Stimulated activated CD4-positive, alpha-beta T cell treated with anti-CD3 and anti-CD28 coated beads, TNF-alpha, amount 100 ng/mL, for 48 hours (primary cell): ENCODE results near the gene KHK.
A peak's percentile ranks its signal among the peaks of the same experiment; 100 is the strongest.
"Not testable (repeated sequence)": the region's sequence is repeated elsewhere in the genome, so short reads cannot be mapped to it uniquely, and the experiment has no call there.

ENCODE experiments used
- DNase-seq, 3 donors: peaks; one replicate each; pipeline ENCODE4 v3.0.0-alpha.2; 2020; ENCODE audit warnings: low read depth in 3 of 3

The KHK gene

DNA sequence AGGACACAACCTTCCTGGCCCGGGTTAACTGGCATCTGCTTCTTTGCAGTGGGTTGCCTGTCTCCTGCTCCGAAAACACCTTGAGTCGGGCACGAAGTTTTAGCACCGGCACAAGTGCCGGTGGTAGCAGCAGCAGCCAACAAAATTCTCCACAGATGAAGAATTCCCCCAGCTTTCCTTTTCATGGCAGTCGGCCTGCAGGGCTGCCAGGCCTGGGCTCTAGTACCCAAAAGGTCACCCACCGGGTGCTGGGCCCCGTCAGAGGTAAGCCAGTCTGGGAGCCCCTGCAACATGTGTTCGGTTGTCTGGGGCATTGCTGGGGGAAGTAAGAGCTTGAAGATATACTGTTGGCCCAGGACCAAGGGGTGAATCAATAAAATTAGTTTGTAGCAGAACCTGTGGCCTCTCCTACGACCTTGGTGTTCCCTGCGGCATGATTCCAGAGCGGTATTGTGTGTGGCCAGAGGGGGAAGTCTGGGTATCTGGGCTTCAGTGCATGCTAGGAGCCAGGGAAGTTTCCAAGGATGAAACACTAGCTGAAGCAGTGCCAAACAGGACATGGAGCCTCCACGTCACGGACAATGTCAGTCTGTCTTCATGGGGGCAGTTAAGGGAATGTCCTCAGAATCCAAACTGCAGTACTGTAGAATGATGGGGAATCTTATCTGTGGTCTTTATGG lies 27.3 kb upstream of the KHK start:
- DNase-seq: no peak

- DNase-seq: no peak
Observed at GRCh38 chr2:27060323-27060722, 26.2 kb upstream of the KHK start.

- no peak for DNase-seq
Observed at GRCh38 chr2:27065128-27065527, 21.4 kb upstream of the KHK start.

- no peak for DNase-seq
Observed at GRCh38 chr2:27067385-27067784, 19.2 kb upstream of the KHK start.

DNA sequence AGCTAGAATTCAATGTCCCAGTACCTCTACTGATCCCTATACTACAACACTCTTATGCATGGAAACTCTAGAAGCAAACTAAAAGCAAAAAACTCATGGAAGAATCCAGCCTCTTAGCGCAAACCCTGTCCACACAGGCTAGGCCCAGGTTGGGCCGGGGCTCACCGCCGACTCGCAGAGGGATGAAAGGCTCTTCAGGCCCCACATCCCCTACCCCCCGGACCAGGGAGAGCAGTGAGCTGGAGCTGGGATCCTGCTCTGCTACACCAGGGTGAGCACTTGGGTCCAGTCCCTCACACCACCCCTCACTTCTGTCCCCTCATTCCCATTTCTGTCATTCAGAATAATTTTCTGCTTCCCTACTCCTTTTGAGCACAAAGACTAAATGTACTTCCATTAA lies 17.1 kb upstream of the KHK start:
- no peak for DNase-seq

- no peak for DNase-seq
Observed at GRCh38 chr2:27069961-27070618, 16.5 kb upstream of the KHK start.

DNA sequence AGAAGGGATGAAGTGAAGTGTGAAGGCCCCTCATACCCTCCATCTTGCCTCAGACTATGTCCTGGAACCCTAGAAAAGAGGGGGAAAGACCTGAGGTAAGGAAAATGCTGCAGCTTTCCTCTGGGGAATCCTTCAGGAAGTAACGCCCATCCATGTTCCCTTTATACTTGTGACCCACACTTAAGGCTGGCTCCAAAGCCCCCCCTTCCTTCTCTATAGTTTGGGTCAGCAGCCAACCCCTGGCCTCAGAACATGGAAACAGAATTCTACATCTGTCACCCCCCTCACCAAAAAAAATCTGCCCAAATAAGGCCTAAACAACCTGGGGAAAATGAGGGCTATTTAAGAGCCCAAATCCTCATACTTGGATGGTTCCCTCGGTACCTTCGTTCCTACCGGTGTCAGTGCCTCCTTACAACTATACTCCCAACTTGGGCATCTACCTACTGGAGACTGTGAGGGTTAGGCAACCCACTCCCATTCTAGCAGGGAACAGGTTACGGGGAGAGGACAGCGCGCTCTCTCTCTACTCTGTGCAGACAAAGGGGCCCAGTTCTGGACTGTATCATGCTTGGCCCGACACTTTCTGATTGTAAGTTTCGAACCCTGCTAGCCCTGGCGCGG lies 15.8 kb upstream of the KHK start:
- DNase-seq: no peak

GRCh38 chr2:27071277-27071989 lies 15.1 kb upstream of the KHK start, which contains the start of gene OST4:
Gene OST4, minus strand, starts transcription at chr2:27071654.
- DNase-seq: peak; percentile 76 to 88 (median 83)

DNA sequence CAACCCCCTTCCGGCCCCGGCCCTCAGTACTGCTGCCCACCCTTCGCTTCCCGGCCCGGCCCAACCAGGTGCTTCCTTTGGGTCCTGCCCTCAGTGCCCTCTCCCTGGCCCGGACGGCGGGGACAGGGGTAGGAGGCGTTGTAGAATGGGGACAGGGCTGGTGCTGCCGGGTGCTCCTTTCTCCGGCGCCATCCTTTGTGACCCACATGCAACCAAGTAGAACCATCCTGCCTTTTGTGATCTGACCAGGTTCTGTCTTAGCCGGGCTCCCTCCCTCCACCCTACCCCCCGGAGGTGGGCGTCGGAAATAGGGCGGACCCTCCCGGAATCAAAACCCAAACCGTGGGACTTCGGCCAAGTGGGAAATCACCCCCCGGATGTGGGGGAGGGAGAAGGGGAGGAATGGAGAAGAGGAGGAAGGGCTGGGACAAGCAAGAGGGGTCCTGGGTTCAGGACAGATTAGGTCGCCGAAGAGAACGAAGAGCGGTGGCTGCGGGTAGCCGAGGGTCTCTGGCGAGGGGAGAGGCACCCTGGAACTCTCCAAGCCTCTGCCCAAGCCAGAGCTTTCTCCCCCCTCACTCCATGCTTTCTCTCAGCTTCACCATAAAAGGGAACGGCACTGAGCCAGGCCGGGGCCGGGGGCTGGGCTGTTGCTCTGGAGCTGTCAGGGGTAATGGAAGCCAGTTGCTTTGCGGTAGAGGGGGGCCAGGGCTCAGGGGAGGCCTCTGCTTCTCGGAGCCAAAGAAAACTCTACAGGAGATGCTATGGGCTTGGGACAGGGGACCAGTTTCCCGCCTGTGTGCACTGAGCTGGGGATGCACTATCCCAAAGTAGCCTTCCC lies 14.4 kb upstream of the KHK start:
- DNase-seq: peak in 2 of 3 donors; percentile 21 to 22

DNA sequence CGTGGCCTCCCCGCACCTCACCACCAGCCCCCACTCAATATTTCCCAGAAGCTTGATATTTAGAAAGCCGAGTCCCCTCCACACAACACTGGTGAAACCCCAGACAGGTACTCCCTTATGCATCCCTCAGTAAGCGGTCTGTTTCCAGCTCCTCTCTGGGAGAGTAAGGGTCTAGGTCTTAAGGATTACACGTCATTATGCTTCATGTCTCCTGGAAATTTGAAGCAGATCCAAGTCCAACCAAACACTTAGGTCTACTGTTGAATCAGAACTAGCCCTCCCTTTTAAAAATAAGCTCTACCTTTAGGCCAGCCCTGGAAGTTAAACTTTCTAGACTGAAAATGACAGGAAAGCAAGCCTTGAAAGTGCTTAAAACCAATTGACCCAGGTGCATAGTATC lies 13.7 kb upstream of the KHK start:
- no peak for DNase-seq

- no peak for DNase-seq
Observed at GRCh38 chr2:27073782-27074181, 12.8 kb upstream of the KHK start.

- no peak for DNase-seq
Observed at GRCh38 chr2:27074738-27075565, 11.6 kb upstream of the KHK start.

- DNase-seq: not testable (repeated sequence)
Observed at GRCh38 chr2:27075566-27075871, 11.1 kb upstream of the KHK start.

DNA sequence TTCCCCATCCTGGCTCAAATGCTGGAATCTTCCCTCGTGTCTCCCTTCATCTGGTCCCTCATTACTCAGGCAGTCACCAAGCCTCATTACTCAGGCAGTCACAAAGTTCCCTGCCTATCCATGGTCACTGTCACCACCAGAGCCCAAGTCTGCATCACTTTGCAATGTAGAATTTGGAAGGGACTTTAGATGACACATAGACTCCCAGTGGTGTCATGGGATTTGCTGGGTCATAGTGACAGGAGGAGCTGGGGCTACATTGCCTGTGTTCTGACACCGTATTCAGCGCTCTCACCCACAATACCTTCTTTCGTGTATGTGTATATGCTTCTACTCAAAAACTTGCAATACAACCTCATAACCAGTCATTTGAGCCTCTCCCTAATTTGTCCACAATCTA lies 10.2 kb upstream of the KHK start:
- no peak for DNase-seq

- DNase-seq: no peak
Observed at GRCh38 chr2:27077231-27077630, 9.3 kb upstream of the KHK start.

GRCh38 chr2:27078267-27079194 lies 8.0 kb upstream of the KHK start, which contains the start of gene EMILIN1:
Gene EMILIN1, plus strand, starts transcription at chr2:27078615. Its CDS starts 451 bp downstream, at chr2:27079066.
- no peak for DNase-seq

- DNase-seq: no peak
Observed at GRCh38 chr2:27079233-27080139, 7.1 kb upstream of the KHK start.

GRCh38 chr2:27080140-27080469 lies 6.5 kb upstream of the KHK start:
- no peak for DNase-seq

DNA sequence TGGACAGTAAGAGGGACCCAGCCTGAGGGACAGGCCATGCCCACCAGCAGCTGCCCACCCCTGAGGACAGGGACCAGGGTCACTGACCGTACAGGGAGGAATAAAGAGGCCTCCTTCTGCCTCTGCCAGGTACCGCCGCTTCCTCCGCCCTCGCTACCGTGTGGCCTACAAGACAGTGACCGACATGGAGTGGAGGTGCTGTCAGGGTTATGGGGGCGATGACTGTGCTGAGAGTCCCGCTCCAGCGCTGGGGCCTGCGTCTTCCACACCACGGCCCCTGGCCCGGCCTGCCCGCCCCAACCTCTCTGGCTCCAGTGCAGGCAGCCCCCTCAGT lies 6.0 kb upstream of the KHK start:
- DNase-seq: no peak
